ENCODE data around the gene RHAG. TPM values are rescaled to one million over a fixed set of nuclear protein-coding genes. Genes with fewer than 3 reads are reported as not detected.

RHAG gene
- total RNA-seq, 1 experiment from 2014 or later: not detected

GRCh38 chr6:49557177-49557576 is 79.5 kb downstream of the RHAG start:
- peaks cover 6% of the 10 kb centered on the region; the same call in 1 of the 2 replicates for H3K36me3 ChIP-seq (ENCODE audit: low read depth, low read length)
- DNase-seq (no peak), ATAC-seq (no peak)
- H4K20me1 ChIP-seq (ENCODE audit: low read length): no peaks in the 10 kb centered on the region; the same call in 1 of the 2 replicates
- 0 out of 2 replicates have a peak overlapping the region, but pooled peaks have one; percentile 0 for H3K4me2 ChIP-seq (ENCODE audit: low read length)
- peak overlapping the region; percentile 23 for H3K9ac ChIP-seq (ENCODE audit: low read length)
- H3K4me3 ChIP-seq (ENCODE audit: low read length): no peak overlapping the region
- H3K4me1 ChIP-seq (ENCODE audit: insufficient read depth, low read length): peaks cover 55% of the 10 kb centered on the region
- intact Hi-C loops (cut with micrococcal nuclease): loop anchor here (2.0 kb wide), 1 partner anchor 16 kb away; no protein-coding TSS in a partner anchor
- ChIA-PET CTCF (no interaction called here), POLR2A (ENCODE audit: unreplicated experiment) (interaction anchor here (0.9 kb wide), 1 partner anchor 22 kb away, joined by 3 read pairs; no protein-coding TSS in a partner anchor)
- BruUV-seq (replicated peaks): no TSS peak
- H2AFZ ChIP-seq (ENCODE audit: low read length): no peak overlapping the region
- TF ChIP-seq EZH2 (IDR thresholded peaks at IDR 0.05; ENCODE audit: low read length, unreplicated experiment) (no peak), CTCF (conservative IDR thresholded peaks at IDR 0.05; ENCODE audit: low read depth, low read length) (no peak), EZH2phosphoT487 (IDR thresholded peaks at IDR 0.05; ENCODE audit: borderline replicate concordance, low read length) (no peak)
- peaks cover 8% of the 10 kb centered on the region for H3F3A ChIP-seq (ENCODE audit: low read length, unreplicated experiment)
- H3K27me3 ChIP-seq (ENCODE audit: low read length): no peaks in the 10 kb centered on the region
- H3K27ac ChIP-seq (ENCODE audit: low read length): peak overlapping the region; percentile 72; the same call in 1 of the 2 replicates
- no peaks in the 10 kb centered on the region for H3K9me3 ChIP-seq (ENCODE audit: low read length)
- no peaks in the 10 kb centered on the region for H3K9me2 ChIP-seq (replicated peaks; ENCODE audit: low read length)
- H3K79me2 ChIP-seq (ENCODE audit: low read length): peaks cover 49% of the 10 kb centered on the region

- POLR2A ChIA-PET (ENCODE audit: unreplicated experiment): no interaction called here
Observed at GRCh38 chr6:49556429-49556837, 80.2 kb downstream of the RHAG start.

More at GRCh38 chr6:49556429-49556837, 80.2 kb downstream of the RHAG start:
- Histone ChIP-seq H3K4me3 (ENCODE audit: low read length) (peak overlapping the region; percentile 18; the same call in 1 of the 2 replicates), H3K9me2 (replicated peaks; ENCODE audit: low read length) (no peaks in the 10 kb centered on the region), H3K4me2 (ENCODE audit: low read length) (peak overlapping the region; percentile 69), H4K20me1 (ENCODE audit: low read length) (no peaks in the 10 kb centered on the region; the same call in 1 of the 2 replicates), H3F3A (ENCODE audit: low read length, unreplicated experiment) (peaks cover 8% of the 10 kb centered on the region), H3K9me3 (ENCODE audit: low read length) (no peaks in the 10 kb centered on the region), H3K4me1 (ENCODE audit: insufficient read depth, low read length) (peaks cover 56% of the 10 kb centered on the region), H3K79me2 (ENCODE audit: low read length) (peaks cover 57% of the 10 kb centered on the region), H2AFZ (ENCODE audit: low read length) (no peak overlapping the region), H3K36me3 (ENCODE audit: low read depth, low read length) (peaks cover 6% of the 10 kb centered on the region; the same call in 1 of the 2 replicates), H3K27me3 (ENCODE audit: low read length) (no peaks in the 10 kb centered on the region), H3K27ac (ENCODE audit: low read length) (peak overlapping the region; percentile 72), H3K9ac (ENCODE audit: low read length) (peak overlapping the region; percentile 23)
- no peak for TF ChIP-seq CTCF (conservative IDR thresholded peaks at IDR 0.05; ENCODE audit: low read depth, low read length)
- no peak for TF ChIP-seq EZH2phosphoT487 (IDR thresholded peaks at IDR 0.05; ENCODE audit: borderline replicate concordance, low read length)
- no peak for TF ChIP-seq EZH2 (IDR thresholded peaks at IDR 0.05; ENCODE audit: low read length, unreplicated experiment)
- no TSS peak for BruUV-seq (replicated peaks)
- intact Hi-C loops (cut with micrococcal nuclease): loop anchor here (2.0 kb wide), 1 partner anchor 16 kb away; no protein-coding TSS in a partner anchor
- peak; percentile 82 for ATAC-seq
- CTCF ChIA-PET: no interaction called here
- DNase-seq: peak; percentile 91

All from PC-3 (cell line).